HepG2 (cell line): ENCODE data around the gene MT1F. TPM values are rescaled to one million over a fixed set of nuclear protein-coding genes. Genes with fewer than 3 reads are reported as not detected.
A peak's percentile ranks its signal among the peaks of the same experiment; 100 is the strongest.

ENCODE experiments used
- DPF2 ChIP-seq: sonication (generic); formaldehyde crosslinking; IDR thresholded peaks from 2 replicates; pipeline ENCODE4 v1.4.0; 2020; ENCODE audit warnings: mild to moderate bottlenecking, low read depth, missing genetic modification reagents, borderline replicate concordance
- HNF1B ChIP-seq: sonication (generic); formaldehyde crosslinking; IDR thresholded peaks from 2 replicates; pipeline ENCODE4 v1.5.1; 2020; ENCODE audit warnings: mild to moderate bottlenecking, moderate library complexity, missing genetic modification reagents
- JUNB ChIP-seq: sonication (generic); formaldehyde crosslinking; IDR thresholded peaks from 2 replicates; pipeline ENCODE4 v1.8.0; 2022; ENCODE audit warnings: missing genetic modification reagents, mild to moderate bottlenecking, borderline replicate concordance
- NAIF1 ChIP-seq: sonication (generic); formaldehyde crosslinking; IDR thresholded peaks from 2 replicates; pipeline ENCODE4 v1.5.0; 2020; ENCODE audit warnings: mild to moderate bottlenecking, missing genetic modification reagents, borderline replicate concordance
- POLR2G ChIP-seq: fragments of 200-400 bp; formaldehyde crosslinking; IDR thresholded peaks from 2 replicates; pipeline ENCODE4 v1.6.1; 2018; ENCODE audit warnings: mild to moderate bottlenecking, low read depth, low read length, moderate library complexity
- TCF7L2 ChIP-seq: IDR thresholded peaks from 2 replicates; pipeline ENCODE4 v1.6.1; 2011; ENCODE audit warnings: mild to moderate bottlenecking, low read depth, low read length, moderate library complexity
- ZBED4 ChIP-seq: sonication (generic); formaldehyde crosslinking; IDR thresholded peaks from 2 replicates; pipeline ENCODE4 v1.4.0; 2020; ENCODE audit warnings: missing genetic modification reagents, borderline replicate concordance
- ZFP36L2 ChIP-seq: sonication (generic); formaldehyde crosslinking; IDR thresholded peaks from 2 replicates; pipeline ENCODE4 v1.4.0; 2020; ENCODE audit warnings: missing genetic modification reagents
- ZNF136 ChIP-seq: sonication (generic); formaldehyde crosslinking; IDR thresholded peaks from 2 replicates; pipeline ENCODE4 v1.8.1; 2022; ENCODE audit warnings: low read depth, mild to moderate bottlenecking, moderate library complexity, missing genetic modification reagents
- ZNF280B ChIP-seq: sonication (generic); formaldehyde crosslinking; IDR thresholded peaks from 2 replicates; pipeline ENCODE4 v1.5.0; 2020; ENCODE audit warnings: missing genetic modification reagents, mild to moderate bottlenecking, borderline replicate concordance
- ZNF441 ChIP-seq: sonication (generic); formaldehyde crosslinking; IDR thresholded peaks from 2 replicates; pipeline ENCODE4 v1.7.0; 2021; ENCODE audit warnings: missing genetic modification reagents, borderline replicate concordance
- ZNF446 ChIP-seq: sonication (generic); formaldehyde crosslinking; IDR thresholded peaks from 2 replicates; pipeline ENCODE4 v1.5.0; 2020; ENCODE audit warnings: mild to moderate bottlenecking, missing genetic modification reagents
- ZNF484 ChIP-seq: sonication (generic); formaldehyde crosslinking; IDR thresholded peaks from 2 replicates; pipeline ENCODE4 v1.5.1; 2020; ENCODE audit warnings: mild to moderate bottlenecking, low read depth, missing genetic modification reagents, borderline replicate concordance
- ZNF556 ChIP-seq: sonication (generic); formaldehyde crosslinking; IDR thresholded peaks from 2 replicates; pipeline ENCODE4 v1.4.0; 2020; ENCODE audit warnings: mild to moderate bottlenecking, missing genetic modification reagents, borderline replicate concordance
- ZNF577 ChIP-seq: sonication (generic); formaldehyde crosslinking; IDR thresholded peaks from 2 replicates; pipeline ENCODE4 v1.4.0; 2020; ENCODE audit warnings: mild to moderate bottlenecking, low read depth, missing genetic modification reagents, borderline replicate concordance
- ZNF672 ChIP-seq: sonication (generic); formaldehyde crosslinking; IDR thresholded peaks from 2 replicates; pipeline ENCODE4 v1.8.1; 2022; ENCODE audit warnings: missing genetic modification reagents
- ZNF776 ChIP-seq: sonication (generic); formaldehyde crosslinking; IDR thresholded peaks from 2 replicates; pipeline ENCODE4 v1.4.0; 2020; ENCODE audit warnings: mild to moderate bottlenecking, missing genetic modification reagents
- ZSCAN5A ChIP-seq: sonication (generic); formaldehyde crosslinking; IDR thresholded peaks from 2 replicates; pipeline ENCODE4 v1.8.0; 2022; ENCODE audit warnings: mild to moderate bottlenecking, missing genetic modification reagents, borderline replicate concordance
- polyA plus RNA-seq, 8 experiments: library from polyadenylated mRNA; depleted of rRNA in 3 of 8; stranded (reverse) in 7 of 8; unstranded in 1 of 8; fragments of >200 nt; fragmentation: Illumina TruSeq in 4 of 8; extraction: Trizol in 4 of 8; gene quantifications; 2 replicates each; pipeline versions ENCODE4 v1.2.1 to v1.2.3, GENCODE V29; 2011 to 2016; ENCODE audit warnings: low read depth in 4 of 8, missing spikeins in 1 of 8, mixed read lengths in 1 of 8; ENCODE audit not compliant: insufficient read depth in 1 of 8
- total RNA-seq, 5 experiments: library from RNA; depleted of rRNA; stranded (reverse); fragments of >200 nt; fragmentation: Illumina TruSeq; extraction: Trizol; gene quantifications; 2 replicates each; pipeline ENCODE4 v1.2.3, GENCODE V29; 2016; ENCODE audit warnings: low read depth in 1 of 5
- TF ChIP-seq, protein P1 (sequence below): sonication (generic); IDR thresholded peaks from 2 replicates; pipeline ENCODE4 v1.6.1; 2016; ENCODE audit warnings: low read depth, borderline replicate concordance

Gene MT1F
- total and polyA plus RNA-seq, 2 of the 13 experiments (the other 11 are each of a cell fraction or from before 2014, with no cell fraction given) = 1.9 to 169 TPM

DNA sequence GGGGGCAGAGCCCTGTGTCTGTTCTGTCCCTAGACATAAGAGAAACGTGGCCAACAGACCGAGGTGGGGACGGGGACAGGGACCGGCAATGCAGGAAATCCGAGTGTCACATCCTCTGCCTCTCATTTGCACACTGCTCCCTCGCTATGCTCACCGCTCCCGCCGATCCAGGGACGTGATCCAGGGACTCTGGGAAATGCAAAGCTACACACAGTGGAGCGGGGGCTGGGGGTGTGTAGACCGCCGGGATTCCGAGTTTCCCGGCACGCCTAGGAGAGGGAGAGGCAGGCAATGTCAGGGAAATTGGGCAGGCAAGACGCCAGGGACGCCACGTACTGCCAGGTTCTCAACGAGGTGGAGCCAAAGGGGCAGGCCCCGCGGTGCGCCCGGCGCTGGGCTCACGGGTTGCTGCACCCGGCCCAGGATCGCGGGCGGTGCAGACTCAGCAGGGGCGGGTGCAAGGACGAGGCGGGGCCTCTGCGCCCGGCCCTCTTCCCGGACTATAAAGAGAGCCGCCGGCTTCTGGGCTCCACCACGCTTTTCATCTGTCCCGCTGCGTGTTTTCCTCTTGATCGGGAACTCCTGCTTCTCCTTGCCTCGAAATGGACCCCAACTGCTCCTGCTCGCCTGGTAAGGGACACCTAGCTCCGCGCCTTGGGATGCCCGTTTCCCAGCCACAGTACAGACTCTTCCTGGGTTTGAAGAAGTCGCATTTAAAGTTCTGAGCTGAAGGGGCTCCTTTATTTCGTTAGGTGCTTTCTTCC lies 24.4 kb downstream of the MT1F start, which contains the start of gene MT1X (continued):
- 0 out of 2 replicates have a peak, but pooled peaks have one; percentile 55 for TF ChIP-seq ZSCAN5A
- peak; percentile 98 for TF ChIP-seq POLR2G
- no peak for TF ChIP-seq ZNF577 (CRISPR knock-in tag)
- no peak for TF ChIP-seq ZNF136
- TF ChIP-seq ZBED4 (CRISPR knock-in tag) = peak; percentile 82; the same call in 1 of the 2 replicates
- TF ChIP-seq ZNF441 (CRISPR knock-in tag) = peak; percentile 77
- peak; percentile 70; the same call in 1 of the 2 replicates for TF ChIP-seq HNF1B (CRISPR knock-in tag)
- no peak for TF ChIP-seq ZFP36L2
- no peak for TF ChIP-seq NAIF1
- no peak for TF ChIP-seq DPF2 (CRISPR knock-in tag)
- 0 out of 2 replicates have a peak, but pooled peaks have one; percentile 65 for TF ChIP-seq ZNF776 (CRISPR knock-in tag)
- 0 out of 2 replicates have a peak, but pooled peaks have one; percentile 47 for TF ChIP-seq ZNF280B (CRISPR knock-in tag)
- no peak for TF ChIP-seq ZNF556 (CRISPR knock-in tag)
- no peak for TF ChIP-seq ZNF446 (CRISPR knock-in tag)
- no peak; the same call in 1 of the 2 replicates for TF ChIP-seq TCF7L2
- TF ChIP-seq, protein P1, sequence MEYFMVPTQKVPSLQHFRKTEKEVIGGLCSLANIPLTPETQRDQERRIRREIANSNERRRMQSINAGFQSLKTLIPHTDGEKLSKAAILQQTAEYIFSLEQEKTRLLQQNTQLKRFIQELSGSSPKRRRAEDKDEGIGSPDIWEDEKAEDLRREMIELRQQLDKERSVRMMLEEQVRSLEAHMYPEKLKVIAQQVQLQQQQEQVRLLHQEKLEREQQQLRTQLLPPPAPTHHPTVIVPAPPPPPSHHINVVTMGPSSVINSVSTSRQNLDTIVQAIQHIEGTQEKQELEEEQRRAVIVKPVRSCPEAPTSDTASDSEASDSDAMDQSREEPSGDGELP = no peak
- TF ChIP-seq JUNB (CRISPR knock-in tag) = no peak
- TF ChIP-seq ZNF672 = no peak
- no peak for TF ChIP-seq ZNF484 (CRISPR knock-in tag)
